Measurements from ENCODE around the gene LRP10. TPM values are rescaled to one million over a fixed set of nuclear protein-coding genes. Genes with fewer than 3 reads are reported as not detected.

The LRP10 gene
- total RNA-seq, 1 experiment from 2014 or later = 42.7 TPM

GRCh38 chr14:22929104-22929960 lies 57.8 kb downstream of the LRP10 start, which contains the start of gene PRMT5:
Gene PRMT5, minus strand, starts transcription at chr14:22929376. Its CDS starts 15 bp downstream, at chr14:22929361.
- Histone ChIP-seq H3K27ac (ENCODE audit: low read depth, low read length) (peak within 1 kb of the TSS; percentile 83), H2AFZ (ENCODE audit: low read depth, low read length, poor library complexity, severe bottlenecking) (peak within 1 kb of the TSS; percentile 47), H3K9ac (ENCODE audit: low read length) (peak within 1 kb of the TSS; percentile 90), H3K4me3 (replicated peaks in 1 of 2; ENCODE audit: low read depth in 1 of 2, low read length in 2 of 2) (peak within 1 kb of the TSS; percentile 75 to 96), H3K4me1 (ENCODE audit: control insufficient read depth in 1 of 2, insufficient read depth in 2 of 2, low read length in 2 of 2) (peaks cover 31 to 64% of the 10 kb centered on the region in 2 experiments), H3K27me3 (ENCODE audit: insufficient read depth, low read length) (no peaks in the 10 kb centered on the region), H3K36me3 (ENCODE audit: control insufficient read depth in 1 of 2, insufficient read depth in 2 of 2, low read length in 2 of 2) (peaks cover 18 to 26% of the 10 kb centered on the region in 2 experiments), H3K9me3 (ENCODE audit: control insufficient read depth in 1 of 2, insufficient read depth in 1 of 2, low read depth in 1 of 2, low read length in 2 of 2) (no peaks in the 10 kb centered on the region), H4K20me1 (ENCODE audit: insufficient read depth) (no peaks in the 10 kb centered on the region), H3K9me2 (ENCODE audit: insufficient read depth) (no peaks in the 10 kb centered on the region), H3K79me2 (ENCODE audit: insufficient read depth, low read length) (peaks cover 43% of the 10 kb centered on the region), H3K4me2 (ENCODE audit: low read length) (peak within 1 kb of the TSS; percentile 91)
- DNase-seq (ENCODE audit: low read depth, low spot score) (peak; percentile 99), ATAC-seq (peak; percentile 91)
- RAD21 ChIA-PET (ENCODE audit: low non-redundant PET in 1 of 2, low total read pairs in 2 of 2, uncharacterized antibody in 2 of 2, unreplicated experiment in 2 of 2) = interaction anchor here in 1 of 2 experiments (0.8 kb wide), 1 partner anchor 48 kb away, joined by 4 read pairs; no protein-coding TSS in a partner anchor
- TF ChIP-seq SIN3A (IDR thresholded peaks at IDR 0.05; ENCODE audit: low read depth) = peak; percentile 91
- TF ChIP-seq ELF1 (IDR thresholded peaks at IDR 0.05; ENCODE audit: borderline replicate concordance, low read depth) = no peak
- TF ChIP-seq POLR2A (IDR thresholded peaks at IDR 0.05; ENCODE audit: borderline replicate concordance, extremely low read depth, insufficient read depth, insufficient read length) = peak; percentile 78
- TF ChIP-seq JUND (IDR thresholded peaks at IDR 0.05) = no peak
- TF ChIP-seq REST (IDR thresholded peaks at IDR 0.05; ENCODE audit: low read depth) = no peak
- TF ChIP-seq TCF7L2 (IDR thresholded peaks at IDR 0.05; ENCODE audit: borderline replicate concordance, extremely low read depth, insufficient read depth, insufficient read length) = peak; percentile 53
- no peak for TF ChIP-seq EZH2phosphoT487 (IDR thresholded peaks at IDR 0.05; ENCODE audit: borderline replicate concordance)
- TF ChIP-seq ZBTB33 (IDR thresholded peaks at IDR 0.05; ENCODE audit: extremely low read depth, insufficient replicate concordance, low read length) = peak; percentile 76
- peak; percentile 92 for TF ChIP-seq MAX (IDR thresholded peaks at IDR 0.05)
- TF ChIP-seq YY1 (IDR thresholded peaks at IDR 0.05; ENCODE audit: extremely low read depth, insufficient replicate concordance, low read depth, low read length) = peak; percentile 97
- peak; percentile 95 for TF ChIP-seq ATF3 (IDR thresholded peaks at IDR 0.05)
- peak; percentile 94 for TF ChIP-seq POLR2AphosphoS5 (IDR thresholded peaks at IDR 0.05; ENCODE audit: low read depth, low read length)
- TF ChIP-seq SP1 (IDR thresholded peaks at IDR 0.05; ENCODE audit: low read depth) = peak; percentile 83
- TF ChIP-seq CBX3 (IDR thresholded peaks at IDR 0.05; ENCODE audit: low read depth) = no peak
- intact Hi-C loops (cut with micrococcal nuclease) = no loop called here
- POLR2A ChIA-PET = interaction anchor here (0.6 to 3.8 kb wide), 6 partner anchors 11 to 78 kb away, joined by 3 to 29 read pairs (median 6); partner anchors contain the start of genes AJUBA, HAUS4 and RBM23
- BruUV-seq (replicated peaks) = no TSS peak
- CTCF ChIA-PET = interaction anchor here (0.8 to 2.4 kb wide), 20 partner anchors 10 to 340 kb away, joined by 3 to 20 read pairs (median 5); partner anchors contain the start of genes ACIN1, AJUBA, C14orf119 and CDH24
